Ishikawa (cell line): ENCODE data around the gene RAB27B.

ENCODE experiments used
- CEBPB ChIP-seq: IDR thresholded peaks from 2 replicates; pipeline ENCODE4 v1.6.1; 2012
- EGR1 ChIP-seq: IDR thresholded peaks from 2 replicates; pipeline ENCODE4 v1.6.1; 2012
- EP300 ChIP-seq: IDR thresholded peaks from 2 replicates; pipeline ENCODE4 v1.6.1; 2012; ENCODE audit warnings: borderline replicate concordance
- FOXM1 ChIP-seq: IDR thresholded peaks from 2 replicates; pipeline ENCODE4 v1.6.1; 2012; ENCODE audit warnings: low read depth, borderline replicate concordance
- RAD21 ChIP-seq: IDR thresholded peaks from 2 replicates; pipeline ENCODE4 v1.6.1; 2012; ENCODE audit warnings: low read depth
- TAF1 ChIP-seq: IDR thresholded peaks from 2 replicates; pipeline ENCODE4 v1.6.1; 2012; ENCODE audit warnings: low read depth, mild to moderate bottlenecking
- TF ChIP-seq, protein P1 (sequence below): IDR thresholded peaks from 2 replicates; pipeline ENCODE4 v1.6.1; 2012

DNA sequence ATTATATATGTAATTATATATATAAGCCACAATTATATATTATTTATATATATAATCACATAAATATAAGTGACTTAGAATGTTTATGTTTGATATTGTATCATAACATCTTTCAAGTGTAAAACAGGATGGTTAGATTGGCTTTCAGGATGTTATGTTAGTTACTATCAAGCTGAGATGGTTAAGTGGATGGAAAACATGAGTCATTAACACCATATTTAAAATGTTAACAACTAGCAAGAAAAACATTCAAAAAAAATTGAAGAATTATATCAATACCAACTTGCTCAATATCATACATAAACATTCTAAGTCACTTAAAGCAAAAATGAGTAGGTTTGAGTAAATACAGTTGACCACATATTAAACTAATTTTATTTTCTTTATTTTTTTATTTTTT, 21.8 kb upstream of the RAB27B start:
- TF ChIP-seq, protein P1, sequence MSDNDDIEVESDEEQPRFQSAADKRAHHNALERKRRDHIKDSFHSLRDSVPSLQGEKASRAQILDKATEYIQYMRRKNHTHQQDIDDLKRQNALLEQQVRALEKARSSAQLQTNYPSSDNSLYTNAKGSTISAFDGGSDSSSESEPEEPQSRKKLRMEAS, result no peak
- TF ChIP-seq CEBPB (no peak), EGR1 (no peak), RAD21 (no peak), TAF1 (no peak), FOXM1 (no peak), EP300 (no peak)
